ENCODE results near the gene CMTM4. TPM values are rescaled to one million over a fixed set of nuclear protein-coding genes. Genes with fewer than 3 reads are reported as not detected.
"Not testable (repeated sequence)": the region's sequence is repeated elsewhere in the genome, so short reads cannot be mapped to it uniquely, and the experiment has no call there.

The CMTM4 gene
- polyA plus RNA-seq, 1 of the 3 experiments (the other 2 are of a cell fraction) = 21.7 TPM

DNA sequence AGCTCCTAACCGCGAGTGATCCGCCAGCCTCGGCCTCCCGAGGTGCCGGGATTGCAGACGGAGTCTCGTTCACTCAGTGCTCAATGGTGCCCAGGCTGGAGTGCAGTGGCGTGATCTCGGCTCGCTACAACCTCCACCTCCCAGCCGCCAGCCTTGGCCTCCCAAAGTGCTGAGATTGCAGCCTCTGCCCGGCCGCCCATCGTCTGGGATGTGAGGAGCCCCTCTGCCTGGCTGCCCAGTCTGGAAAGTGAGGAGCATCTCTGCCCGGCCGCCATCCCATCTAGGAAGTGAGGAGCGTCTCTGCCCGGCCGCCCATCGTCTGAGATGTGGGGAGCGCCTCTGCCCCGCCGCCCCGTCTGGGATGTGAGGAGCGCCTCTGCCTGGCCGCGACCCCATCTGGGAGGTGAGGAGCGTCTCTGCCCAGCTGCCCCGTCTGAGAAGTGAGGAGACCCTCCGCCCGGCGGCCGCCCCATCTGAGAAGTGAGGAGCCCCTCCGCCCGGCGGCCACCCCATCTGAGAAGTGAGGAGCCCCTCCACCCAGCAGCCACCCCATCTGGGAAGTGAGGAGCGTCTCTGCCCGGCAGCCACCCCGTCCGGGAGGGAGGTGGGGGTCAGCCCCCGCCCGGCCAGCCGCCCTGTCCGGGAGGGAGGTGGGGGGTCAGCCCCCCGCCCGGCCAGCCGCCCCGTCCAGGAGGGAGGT is 65.8 kb downstream of the CMTM4 start:
- WGBS (ENCODE audit: low lambda C conversion rate) = 90% methylated on average over 2 of the region's 49 CpGs
- not testable (repeated sequence) for H4K20me1 ChIP-seq (ENCODE audit: insufficient read depth)

DNA sequence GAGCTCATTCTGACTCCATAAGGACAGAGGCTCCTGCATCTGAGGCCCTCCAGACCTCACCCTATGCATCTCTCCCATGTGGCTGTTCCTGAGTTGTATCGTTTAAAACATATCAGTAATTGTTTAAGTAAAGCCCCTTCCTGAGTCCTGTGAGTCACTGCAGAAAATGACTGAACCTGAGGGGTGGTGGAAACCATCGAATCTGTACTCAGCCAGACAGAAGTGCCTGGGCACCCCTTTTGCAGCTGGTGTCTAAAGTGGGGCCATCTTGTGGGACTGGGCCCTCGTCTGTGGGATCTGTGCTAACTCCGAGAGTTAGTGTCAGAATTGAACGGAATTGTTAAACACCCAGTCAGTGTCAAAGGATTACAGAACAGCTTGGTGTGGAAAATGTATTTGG is 66.7 kb downstream of the CMTM4 start:
- WGBS (ENCODE audit: low lambda C conversion rate) = 88% methylated on average over 5 of the region's 5 CpGs
- H3F3A ChIP-seq (replicated peaks; ENCODE audit: insufficient read depth) = no peaks in the 10 kb centered on the region
- CTCF ChIA-PET = interaction anchor here (0.8 to 1.5 kb wide), 5 partner anchors 9 to 238 kb away, joined by 3 to 6 read pairs (median 5); no protein-coding TSS in a partner anchor
- TF ChIP-seq RFX5 (IDR thresholded peaks at IDR 0.05; ENCODE audit: low read length) (no peak), ELF1 (IDR thresholded peaks at IDR 0.05) (no peak), EP300 (IDR thresholded peaks at IDR 0.05; ENCODE audit: borderline replicate concordance in 1 of 2, low read depth in 1 of 2, low read length in 1 of 2) (no peak), NFIC (IDR thresholded peaks at IDR 0.05; ENCODE audit: borderline replicate concordance) (no peak), CHD2 (IDR thresholded peaks at IDR 0.05; ENCODE audit: low read length, partially characterized antibody) (no peak), GABPA (IDR thresholded peaks at IDR 0.05; ENCODE audit: low read depth) (no peak), FOXM1 (IDR thresholded peaks at IDR 0.05; ENCODE audit: low read depth) (no peak), MEF2A (IDR thresholded peaks at IDR 0.05; ENCODE audit: borderline replicate concordance, low read depth) (no peak)
- H3K79me2 ChIP-seq (ENCODE audit: insufficient read depth) = no peaks in the 10 kb centered on the region
- no peak overlapping the region for H3K4me2 ChIP-seq
- no peak overlapping the region for H3K4me3 ChIP-seq (ENCODE audit: low read depth in 2 of 2, low read length in 1 of 2)
- H2AFZ ChIP-seq (ENCODE audit: low read depth) = no peak overlapping the region
- POLR2A ChIA-PET = no interaction called here
- H3K27ac ChIP-seq (ENCODE audit: low read depth in 2 of 2, low read length in 1 of 2) = no peak overlapping the region
- no peak overlapping the region for H3K9ac ChIP-seq
- H3K9me3 ChIP-seq = no peaks in the 10 kb centered on the region
- no peaks in the 10 kb centered on the region for H3K9me2 ChIP-seq
- no peaks in the 10 kb centered on the region for H3K4me1 ChIP-seq (ENCODE audit: control insufficient read depth in 1 of 2, insufficient read depth in 2 of 2, low read depth in 1 of 2, low read length in 1 of 2)
- H3K27me3 ChIP-seq (ENCODE audit: insufficient read depth) = no peaks in the 10 kb centered on the region
- DNase-seq = no peak
- no peaks in the 10 kb centered on the region for H4K20me1 ChIP-seq (ENCODE audit: insufficient read depth)
- no peaks in the 10 kb centered on the region for H3K36me3 ChIP-seq (replicated peaks in 1 of 2; ENCODE audit: control insufficient read depth in 1 of 2, insufficient read depth in 2 of 2, low read length in 1 of 2)

More for the DNA sequence above, 65.8 kb downstream of the CMTM4 start:
- H3K9ac ChIP-seq; H3F3A ChIP-seq (replicated peaks; ENCODE audit: insufficient read depth); H3K27me3 ChIP-seq (ENCODE audit: insufficient read depth); H3K4me2 ChIP-seq; H3K4me3 ChIP-seq (ENCODE audit: low read depth in 2 of 2, low read length in 1 of 2); H3K4me1 ChIP-seq (ENCODE audit: control insufficient read depth in 1 of 2, insufficient read depth in 2 of 2, low read depth in 1 of 2, low read length in 1 of 2); H2AFZ ChIP-seq (ENCODE audit: low read depth); H3K36me3 ChIP-seq (replicated peaks in 1 of 2; ENCODE audit: control insufficient read depth in 1 of 2, insufficient read depth in 2 of 2, low read length in 1 of 2); H3K27ac ChIP-seq (ENCODE audit: low read depth in 2 of 2, low read length in 1 of 2); H3K79me2 ChIP-seq (ENCODE audit: insufficient read depth); H3K9me2 ChIP-seq; POLR2A ChIA-PET; H3K9me3 ChIP-seq; DNase-seq: not testable (repeated sequence)
- CTCF ChIA-PET = interaction anchor here (0.9 to 1.5 kb wide), 2 partner anchors 10 to 21 kb away, joined by 3 to 5 read pairs; no protein-coding TSS in a partner anchor

DNA sequence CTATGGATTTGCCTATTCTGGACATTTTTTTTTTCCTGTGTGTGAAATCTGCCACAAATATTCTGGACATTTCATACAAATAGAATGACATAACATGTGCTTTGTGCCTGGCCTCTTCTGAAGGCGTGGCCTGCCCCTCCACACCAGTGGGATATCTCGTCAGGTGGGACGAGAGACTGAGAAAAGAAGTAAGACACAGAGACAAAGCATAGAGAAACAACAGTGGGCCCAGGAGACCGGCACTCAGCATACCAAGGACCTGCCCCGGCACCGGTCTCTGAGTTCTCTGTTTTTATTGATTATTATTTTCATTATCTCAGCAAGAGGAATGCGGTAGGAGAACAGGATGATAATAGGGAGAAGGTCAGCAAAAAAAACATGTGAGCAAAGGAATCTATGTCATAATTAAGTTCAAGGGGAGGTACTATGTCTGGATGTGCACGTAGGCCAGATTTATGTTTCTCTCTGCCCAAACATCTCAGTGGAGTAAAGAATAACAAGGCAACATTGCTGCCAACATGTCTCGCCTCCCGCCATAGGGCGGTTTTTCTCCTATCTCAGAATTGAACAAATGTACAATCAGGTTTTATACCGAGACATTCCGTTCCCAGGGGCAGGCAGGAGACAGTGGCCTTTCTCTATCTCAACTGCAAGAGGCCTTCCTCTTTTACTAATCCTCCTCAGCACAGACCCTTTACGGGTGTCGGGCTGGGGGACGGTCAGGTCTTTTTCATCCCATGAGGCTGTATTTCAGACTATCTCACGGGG is 68.7 kb downstream of the CMTM4 start:
- H3K9ac ChIP-seq; POLR2A ChIA-PET; H3F3A ChIP-seq (replicated peaks; ENCODE audit: insufficient read depth); H3K9me2 ChIP-seq; H3K27me3 ChIP-seq (ENCODE audit: insufficient read depth); H3K36me3 ChIP-seq (replicated peaks in 1 of 2; ENCODE audit: control insufficient read depth in 1 of 2, insufficient read depth in 2 of 2, low read length in 1 of 2); H3K4me3 ChIP-seq (ENCODE audit: low read depth in 2 of 2, low read length in 1 of 2); H3K9me3 ChIP-seq; H3K79me2 ChIP-seq (ENCODE audit: insufficient read depth); DNase-seq; H3K27ac ChIP-seq (ENCODE audit: low read depth in 2 of 2, low read length in 1 of 2); H3K4me1 ChIP-seq (ENCODE audit: control insufficient read depth in 1 of 2, insufficient read depth in 2 of 2, low read depth in 1 of 2, low read length in 1 of 2); H2AFZ ChIP-seq (ENCODE audit: low read depth); H4K20me1 ChIP-seq (ENCODE audit: insufficient read depth); H3K4me2 ChIP-seq: not testable (repeated sequence)
- CTCF ChIA-PET = interaction anchor here (2.1 kb wide), 1 partner anchor 23 kb away, joined by 4 read pairs; no protein-coding TSS in a partner anchor
- 94% methylated on average over 17 of the region's 17 CpGs for WGBS (ENCODE audit: low lambda C conversion rate)
